Coronary artery (tissue), 2 donors: ENCODE measurements around the gene ULK1.
"Not testable (repeated sequence)": the region's sequence is repeated elsewhere in the genome, so short reads cannot be mapped to it uniquely, and the experiment has no call there.

ENCODE experiments used
- DNase-seq: peaks from one replicate; pipeline ENCODE4 v3.0.0-alpha.2; 2017; ENCODE audit warnings: low spot score
- H3K27ac ChIP-seq, 2 donors: fragments of 200-600 bp; sonication (generic); one replicate each; pipeline ENCODE4 v1.5.1; 2016 to 2019
- H3K4me3 ChIP-seq: fragments of 200-600 bp; sonication (generic); 2 replicates; pipeline ENCODE4 v1.5.1; 2016; ENCODE audit warnings: mild to moderate bottlenecking, moderate library complexity
- CTCF ChIP-seq: fragments of 200-600 bp; sonication (generic); IDR thresholded peaks from one replicate; pipeline ENCODE4 v1.5.1; 2019; ENCODE audit warnings: antibody characterized with exemption

ULK1 gene

GRCh38 chr12:131949431-131950181 lies 55.2 kb downstream of the ULK1 start, which contains the start of gene EP400:
Gene EP400, plus strand, starts transcription at chr12:131949942. Its CDS starts 10,678 bp downstream, at chr12:131960620.
- Histone ChIP-seq H3K4me3 (peak within 1 kb of the TSS; percentile 100), H3K27ac (peak within 1 kb of the TSS; percentile 67 to 90)
- peak; percentile 96 for DNase-seq
- TF ChIP-seq CTCF = peak; percentile 20

- H3K4me3 ChIP-seq = peak overlapping the region; percentile 100
- no peak for DNase-seq
- no peak for TF ChIP-seq CTCF
- peak overlapping the region; percentile 67 to 90 for H3K27ac ChIP-seq
Measured at GRCh38 chr12:131950182-131950913, 55.9 kb downstream of the ULK1 start.

- not testable (repeated sequence) for H3K4me3 ChIP-seq, H3K27ac ChIP-seq, DNase-seq
Measured at GRCh38 chr12:131953810-131954209, 59.4 kb downstream of the ULK1 start.

GRCh38 chr12:131954460-131954859 lies 60.0 kb downstream of the ULK1 start:
- H3K27ac ChIP-seq, H3K4me3 ChIP-seq, DNase-seq: not testable (repeated sequence)

- H3K27ac ChIP-seq = no peak overlapping the region
- no peak overlapping the region for H3K4me3 ChIP-seq
- TF ChIP-seq CTCF = no peak
- DNase-seq = no peak
Measured at GRCh38 chr12:131959116-131959515, 64.7 kb downstream of the ULK1 start.

- H3K27ac ChIP-seq = no peak overlapping the region
- H3K4me3 ChIP-seq = no peak overlapping the region
- no peak for TF ChIP-seq CTCF
- DNase-seq = no peak
Measured at GRCh38 chr12:131959641-131960589, 65.5 kb downstream of the ULK1 start.

- H3K27ac ChIP-seq, DNase-seq, H3K4me3 ChIP-seq: not testable (repeated sequence)
Measured at GRCh38 chr12:131960590-131961325, 66.3 kb downstream of the ULK1 start.

- DNase-seq, H3K4me3 ChIP-seq, H3K27ac ChIP-seq: not testable (repeated sequence)
Measured at GRCh38 chr12:131961328-131961727, 66.9 kb downstream of the ULK1 start.
